Suprapubic skin (tissue), 4 donors: ENCODE measurements around the gene IP6K1. TPM values are rescaled to one million over a fixed set of nuclear protein-coding genes. Genes with fewer than 3 reads are reported as not detected.

Experiments used
- DNase-seq, 2 donors: peaks; one replicate each; pipeline ENCODE4 v3.0.0-alpha.2; 2019; ENCODE audit warnings: low spot score in 2 of 2
- H3K27ac ChIP-seq: fragments of 200-600 bp; sonication (generic); one replicate; pipeline ENCODE4 v1.5.1; 2019
- H3K27me3 ChIP-seq: fragments of 200-600 bp; sonication (generic); one replicate; pipeline ENCODE4 v1.5.1; 2019
- H3K36me3 ChIP-seq: fragments of 200-600 bp; sonication (generic); one replicate; pipeline ENCODE4 v1.5.1; 2019
- H3K4me1 ChIP-seq: fragments of 200-600 bp; sonication (generic); one replicate; pipeline ENCODE4 v1.5.1; 2019
- H3K4me3 ChIP-seq: fragments of 200-600 bp; sonication (generic); one replicate; pipeline ENCODE4 v1.5.1; 2019; ENCODE audit warnings: mild to moderate bottlenecking
- H3K9me3 ChIP-seq: fragments of 200-600 bp; sonication (generic); one replicate; pipeline ENCODE4 v1.5.1; 2019
- CTCF ChIP-seq, 2 donors: fragments of 200-600 bp in 1 of 2; fragments of 450-650 bp in 1 of 2; sonication (generic) in 1 of 2; IDR thresholded peaks; one replicate each; pipeline ENCODE4 v1.5.1; 2016 to 2019; ENCODE audit warnings: antibody characterized with exemption in 2 of 2, mild to moderate bottlenecking in 1 of 2, moderate library complexity in 1 of 2
- EP300 ChIP-seq: sonication (generic); formaldehyde crosslinking; IDR thresholded peaks from one replicate; pipeline ENCODE4 v1.6.1; 2017; ENCODE audit warnings: antibody characterized with exemption
- POLR2A ChIP-seq, 2 donors: fragments of 450-650 bp; IDR thresholded peaks; one replicate each; pipeline ENCODE4 v1.6.1; 2017; ENCODE audit warnings: antibody characterized with exemption in 2 of 2, mild to moderate bottlenecking in 2 of 2, moderate library complexity in 2 of 2
- POLR2AphosphoS5 ChIP-seq, 3 donors: sonication (generic); formaldehyde crosslinking; IDR thresholded peaks; one replicate each; pipeline ENCODE4 v1.6.1; 2017; ENCODE audit warnings: antibody characterized with exemption in 3 of 3
- WGBS: methylation state at CpG from one replicate; pipeline ENCODE4 v1.1.5; 2018; 5-methylcytosine and 5-hydroxymethylcytosine counted together
- total RNA-seq, 4 donors: library from RNA; depleted of rRNA; stranded (reverse); fragments of >200 nt; gene quantifications; one replicate each; pipeline ENCODE4 v1.1.0, GENCODE V29; 2016

The IP6K1 gene
- total RNA-seq, 4 donors from 2014 or later, result 39.5 to 57.3 (median 53.2) TPM

GRCh38 chr3:49674497-49674983 is 111.8 kb downstream of the IP6K1 start:
- DNase-seq, result peak in 1 of 2 donors; percentile 75
- H3K27me3 ChIP-seq, result no peaks in the 10 kb centered on the region
- H3K36me3 ChIP-seq, result peaks cover 40% of the 10 kb centered on the region
- H3K4me1 ChIP-seq, result peaks cover 21% of the 10 kb centered on the region
- H3K4me3 ChIP-seq, result peak overlapping the region; percentile 78
- H3K9me3 ChIP-seq, result no peaks in the 10 kb centered on the region
- H3K27ac ChIP-seq, result peak overlapping the region; percentile 91
- no peak for TF ChIP-seq CTCF (IDR thresholded peaks at IDR 0.05)
- no peak for TF ChIP-seq EP300
- no peak for TF ChIP-seq POLR2AphosphoS5 (IDR thresholded peaks at IDR 0.05)
- TF ChIP-seq POLR2A (IDR thresholded peaks at IDR 0.05), result no peak
- WGBS, result 14% methylated on average over 17 of the region's 34 CpGs

Other genes with a start within 250 kb of the IP6K1 start
- under 1 TPM; 0.04 to 0.59 (median 0.15) TPM for gene BSN, start 232.1 kb downstream of the IP6K1 start, total RNA-seq
- gene APEH, start 112.2 kb downstream of the IP6K1 start, total RNA-seq, result 100 to 1,000 TPM in 1 of 4 donors, 10 to 100 TPM in 3; 81.8 to 103 (median 91.2) TPM
- 10 to 100 TPM; 16.7 to 83.4 (median 21.9) TPM for gene MST1, start 97.1 kb downstream of the IP6K1 start, total RNA-seq
- gene RNF123, start 97.0 kb downstream of the IP6K1 start, total RNA-seq, result 10 to 100 TPM; 23.6 to 88.3 (median 33.9) TPM
- 1 to 10 TPM; 1.6 to 3.8 (median 2.5) TPM for gene AMIGO3, start 66.9 kb downstream of the IP6K1 start, total RNA-seq
- gene GMPPB, start 62.6 kb downstream of the IP6K1 start, total RNA-seq, result 10 to 100 TPM; 14.0 to 25.0 (median 17.3) TPM
- gene CDHR4, start 13.3 kb upstream of the IP6K1 start, total RNA-seq, result under 1 TPM in 2 of 4 donors, not detected in 2; 0.45 to 0.89 TPM
- 10 to 100 TPM; 30.9 to 48.1 (median 36.2) TPM for gene INKA1, start 16.7 kb upstream of the IP6K1 start, total RNA-seq
- gene UBA7, start 27.4 kb upstream of the IP6K1 start, total RNA-seq, result 10 to 100 TPM; 15.3 to 54.4 (median 31.2) TPM
- 1 to 10 TPM; 3.4 to 8.4 (median 4.7) TPM for gene TRAIP, start 70.0 kb upstream of the IP6K1 start, total RNA-seq
- 1 to 10 TPM in 1 of 4 donors, not detected in 3; 2.0 TPM for gene CAMKV, start 83.4 kb upstream of the IP6K1 start, total RNA-seq
- 100 to 1,000 TPM in 1 of 4 donors, 10 to 100 TPM in 3; 37.7 to 129 (median 53.8) TPM for gene MST1R, start 117.3 kb upstream of the IP6K1 start, total RNA-seq
- 10 to 100 TPM in 3 of 4 donors, 1 to 10 TPM in 1; 6.2 to 15.6 (median 11.9) TPM for gene MON1A, start 143.3 kb upstream of the IP6K1 start, total RNA-seq
- 100 to 1,000 TPM in 2 of 4 donors, 10 to 100 TPM in 2; 73.5 to 222 (median 89.5) TPM for gene RBM6, start 153.6 kb upstream of the IP6K1 start, total RNA-seq